OCI-LY7 (cell line): ENCODE measurements around the gene STUM.

ENCODE experiments used
- CTCF ChIP-seq: fragments of 200-600 bp; sonication (generic); conservative IDR thresholded peaks from 2 replicates; pipeline ENCODE4 v1.5.1; 2014; ENCODE audit warnings: mild to moderate bottlenecking, antibody characterized with exemption, low read length, moderate library complexity, mixed read lengths
- EZH2phosphoT487 ChIP-seq: fragments of 200-600 bp; sonication (generic); IDR thresholded peaks from 2 replicates; pipeline ENCODE4 v1.6.1; 2018; ENCODE audit warnings: low read depth, borderline replicate concordance, mild to moderate bottlenecking, mixed run types, antibody characterized with exemption, low read length, moderate library complexity, mixed read lengths

DNA sequence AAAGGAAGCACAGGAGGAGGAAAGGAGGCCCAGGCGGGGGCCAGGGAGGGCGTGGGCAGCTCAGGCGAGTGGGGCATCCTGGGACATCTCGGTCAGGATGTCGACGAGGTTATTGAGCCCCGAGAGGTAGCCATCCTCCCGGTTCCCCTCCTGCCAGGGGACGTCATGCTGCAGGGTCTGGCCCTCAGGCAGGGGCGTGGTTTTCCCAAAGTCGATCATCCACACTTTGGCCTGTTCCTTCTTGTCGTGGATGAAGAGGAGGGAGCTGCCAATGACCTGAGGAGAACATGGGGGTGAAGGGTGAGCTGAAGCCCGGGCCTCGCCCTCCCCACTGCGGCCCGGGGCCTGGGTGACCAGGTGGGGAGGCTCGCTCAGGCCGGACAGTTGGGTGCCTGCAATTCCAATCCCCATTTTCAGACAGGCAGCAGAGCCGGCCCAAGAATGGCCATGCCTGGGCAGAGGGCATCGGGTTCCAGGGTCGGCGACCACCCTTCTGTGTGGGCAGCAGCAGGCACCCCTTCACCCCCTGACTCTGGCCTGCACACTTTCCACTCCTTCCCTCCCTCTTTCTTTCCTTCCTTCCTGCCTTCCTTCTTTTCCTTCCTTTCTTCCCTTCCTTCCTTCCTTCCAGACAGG is 86.2 kb downstream of the STUM start:
- no peak for TF ChIP-seq CTCF
- no peak for TF ChIP-seq EZH2phosphoT487
